Liver (tissue), 9 donors: Measurements from ENCODE around the gene TTC7B. TPM values are rescaled to one million over a fixed set of nuclear protein-coding genes. Genes with fewer than 3 reads are reported as not detected.

Experiments used
- DNase-seq: peaks from one replicate; pipeline ENCODE4 v3.0.0-alpha.2; 2017; ENCODE audit warnings: low spot score
- H3K27ac ChIP-seq, 2 donors: one replicate each; pipeline ENCODE4 v1.7.0; 2013; ENCODE audit warnings: inconsistent platforms in 2 of 2, low read length in 2 of 2, control low read depth in 1 of 2, low read depth in 1 of 2, mild to moderate bottlenecking in 1 of 2
- H3K27me3 ChIP-seq, 4 donors: one replicate each; pipeline versions ENCODE4 v1.6.1 to v1.7.0; 2013; ENCODE audit warnings: low read length in 3 of 4, inconsistent platforms in 1 of 4, mild to moderate bottlenecking in 1 of 4, moderate library complexity in 1 of 4; ENCODE audit not compliant: control insufficient read depth in 4 of 4, insufficient read depth in 4 of 4
- H3K36me3 ChIP-seq, 4 donors: one replicate each; pipeline versions ENCODE4 v1.6.1 to v1.7.0; 2013; ENCODE audit warnings: low read length in 3 of 4, mild to moderate bottlenecking in 3 of 4, low read depth in 1 of 4, moderate library complexity in 1 of 4; ENCODE audit not compliant: control insufficient read depth in 4 of 4, insufficient read depth in 3 of 4
- H3K4me1 ChIP-seq, 4 donors: one replicate each; pipeline versions ENCODE4 v1.6.1 to v1.7.0; 2013; ENCODE audit warnings: low read length in 3 of 4, mild to moderate bottlenecking in 3 of 4, moderate library complexity in 1 of 4; ENCODE audit not compliant: control insufficient read depth in 4 of 4, insufficient read depth in 4 of 4
- H3K4me3 ChIP-seq, 3 donors: one replicate each; pipeline versions ENCODE4 v1.6.1 to v1.7.0; 2013; ENCODE audit warnings: low read length in 3 of 3, control low read depth in 1 of 3, low read depth in 1 of 3, mild to moderate bottlenecking in 1 of 3
- H3K9ac ChIP-seq, 2 donors: one replicate each; pipeline ENCODE4 v1.7.0; 2013; ENCODE audit warnings: low read length in 2 of 2, mild to moderate bottlenecking in 2 of 2, moderate library complexity in 2 of 2, control low read depth in 1 of 2, low read depth in 1 of 2
- H3K9me3 ChIP-seq, 4 donors: one replicate each; pipeline versions ENCODE4 v1.6.1 to v1.7.0; 2013; ENCODE audit warnings: low read length in 3 of 4; ENCODE audit not compliant: control insufficient read depth in 4 of 4
- ATF3 ChIP-seq: IDR thresholded peaks from 2 replicates; pipeline ENCODE4 v1.6.1; 2016; ENCODE audit warnings: antibody characterized with exemption
- CTCF ChIP-seq: fragments of 150-350 bp; IDR thresholded peaks from 2 replicates; pipeline ENCODE4 v1.5.1; 2017; ENCODE audit warnings: improper control_type of control experiment, low read depth, low read length; ENCODE audit not compliant: missing input control
- EGR1 ChIP-seq, 2 donors: IDR thresholded peaks; 2 replicates each; pipeline ENCODE4 v1.6.1; 2016 to 2018; ENCODE audit warnings: antibody characterized with exemption in 2 of 2, low read depth in 2 of 2
- FOXA1 ChIP-seq: IDR thresholded peaks from 2 replicates; pipeline ENCODE4 v1.6.1; 2016; ENCODE audit warnings: antibody characterized with exemption
- GABPA ChIP-seq, 2 donors: IDR thresholded peaks in 1 of 2; conservative IDR thresholded peaks in 1 of 2; 2 replicates each; pipeline ENCODE4 v1.6.1; 2016; ENCODE audit warnings: antibody characterized with exemption in 2 of 2, mild to moderate bottlenecking in 1 of 2, moderate library complexity in 1 of 2
- HNF4A ChIP-seq, 2 donors: conservative IDR thresholded peaks; 2 replicates each; pipeline ENCODE4 v1.6.1; 2016; ENCODE audit warnings: antibody characterized with exemption in 2 of 2, mild to moderate bottlenecking in 2 of 2
- HNF4G ChIP-seq: IDR thresholded peaks from 2 replicates; pipeline ENCODE4 v1.6.1; 2016; ENCODE audit warnings: antibody characterized with exemption
- MAX ChIP-seq: IDR thresholded peaks from 2 replicates; pipeline ENCODE4 v1.6.1; 2016; ENCODE audit warnings: antibody characterized with exemption
- NR2F2 ChIP-seq: IDR thresholded peaks from 2 replicates; pipeline ENCODE4 v1.6.1; 2016; ENCODE audit warnings: antibody characterized with exemption
- RAD21 ChIP-seq, 2 donors: IDR thresholded peaks; 2 replicates each; pipeline ENCODE4 v1.6.1; 2016; ENCODE audit warnings: antibody characterized with exemption in 2 of 2, mild to moderate bottlenecking in 2 of 2
- REST ChIP-seq: IDR thresholded peaks from 2 replicates; pipeline ENCODE4 v1.6.1; 2016; ENCODE audit warnings: antibody characterized with exemption, mild to moderate bottlenecking
- RXRA ChIP-seq, 2 donors: IDR thresholded peaks; 2 replicates each; pipeline ENCODE4 v1.6.1; 2017 to 2018; ENCODE audit warnings: antibody characterized with exemption in 2 of 2, mild to moderate bottlenecking in 1 of 2
- SP1 ChIP-seq: IDR thresholded peaks from 2 replicates; pipeline ENCODE4 v1.6.1; 2018; ENCODE audit warnings: antibody characterized with exemption, mild to moderate bottlenecking
- WGBS: extraction: QIAGEN DNeasy Blood & Tissue Kit; methylation state at CpG from one replicate; pipeline ENCODE4 v1.1.7; 2013; 5-methylcytosine and 5-hydroxymethylcytosine counted together
- polyA plus RNA-seq, 2 donors: library from polyadenylated mRNA; stranded (reverse) in 1 of 2; unstranded in 1 of 2; fragments of 200-250 nt in 1 of 2; fragments of >200 nt in 1 of 2; fragmentation: Nextera tagmentation in 1 of 2; extraction: Ambion mirVana in 1 of 2; gene quantifications; one replicate each; pipeline versions ENCODE4 v1.2.1 to v1.2.3, GENCODE V29; 2013 to 2015
- total RNA-seq, 2 donors: library from RNA; depleted of rRNA; stranded (reverse); fragments of >200 nt; gene quantifications; one replicate each; pipeline ENCODE4 v1.2.3, GENCODE V29; 2014
- donor health status: healthy.
- donor health status: healthy.
- donor health status: healthy.
- donor health status: healthy.
- donor health status: healthy.

Gene TTC7B
- total and polyA plus RNA-seq, 4 donors, result 9.1 to 31.0 (median 12.5) TPM

- DNase-seq, result no peak
- H3K4me3 ChIP-seq, result no peak overlapping the region
- WGBS, result 80% methylated on average over 6 of the region's 6 CpGs
- no peaks in the 10 kb centered on the region for H3K36me3 ChIP-seq
- H3K4me1 ChIP-seq, result peaks cover 28 to 55% (median 43%) of the 10 kb centered on the region in 4 donors
- TF ChIP-seq CTCF (no peak), RAD21 (IDR thresholded peaks at IDR 0.05) (no peak), HNF4G (no peak), MAX (no peak), RXRA (IDR thresholded peaks at IDR 0.05) (no peak), ATF3 (no peak), SP1 (no peak), HNF4A (conservative IDR thresholded peaks at IDR 0.05) (no peak), GABPA (IDR thresholded peaks at IDR 0.05 in 1 of 2, conservative IDR thresholded peaks at IDR 0.05 in 1 of 2) (no peak), NR2F2 (no peak), FOXA1 (no peak)
- peak overlapping the region in 1 of 2 donors; percentile 21 for H3K27ac ChIP-seq
- no peak overlapping the region for H3K9ac ChIP-seq
- H3K9me3 ChIP-seq, result no peaks in the 10 kb centered on the region
- no peaks in the 10 kb centered on the region for H3K27me3 ChIP-seq
Observed at GRCh38 chr14:90807060-90807459, 9.2 kb downstream of the TTC7B start.

- H3K27ac ChIP-seq, result no peak overlapping the region
- H3K9ac ChIP-seq, result no peak overlapping the region
- H3K36me3 ChIP-seq, result no peaks in the 10 kb centered on the region
- no peaks in the 10 kb centered on the region for H3K27me3 ChIP-seq
- no peak for DNase-seq
- WGBS, result 84% methylated on average over 21 of the region's 21 CpGs
- peaks cover 22 to 43% (median 36%) of the 10 kb centered on the region in 4 donors for H3K4me1 ChIP-seq
- H3K4me3 ChIP-seq, result no peak overlapping the region
- no peaks in the 10 kb centered on the region for H3K9me3 ChIP-seq
- TF ChIP-seq RAD21 (IDR thresholded peaks at IDR 0.05), result no peak
- no peak for TF ChIP-seq CTCF
- no peak for TF ChIP-seq MAX
- TF ChIP-seq REST, result no peak
- no peak for TF ChIP-seq FOXA1
- TF ChIP-seq EGR1 (IDR thresholded peaks at IDR 0.05; ENCODE audit: low read depth in 2 of 2), result no peak
Observed at GRCh38 chr14:90805662-90806540, 10.3 kb downstream of the TTC7B start.
